ENCODE measurements around the gene ACKR3.

Gene ACKR3

GRCh38 chr2:236565212-236565611, 4.4 kb upstream of the ACKR3 start:
- TF ChIP-seq CTCF (IDR thresholded peaks at IDR 0.05; ENCODE audit: extremely low read depth, insufficient read depth, missing control alignments): no peak
- in situ Hi-C loops (cut with MboI; ENCODE audit: low pct_unique_long_range_greater_than_20kb, low sequenced_read_pairs, unreplicated experiment): no loop called here
- DNase-seq (ENCODE audit: low spot score): no peak

- DNase-seq (ENCODE audit: low spot score): no peak
- in situ Hi-C loops (cut with MboI; ENCODE audit: low pct_unique_long_range_greater_than_20kb, low sequenced_read_pairs, unreplicated experiment): no loop called here
- TF ChIP-seq CTCF (IDR thresholded peaks at IDR 0.05; ENCODE audit: extremely low read depth, insufficient read depth, missing control alignments): no peak
Measured at GRCh38 chr2:236565879-236566402, 3.7 kb upstream of the ACKR3 start.

GRCh38 chr2:236566596-236566995, 3.0 kb upstream of the ACKR3 start:
- TF ChIP-seq CTCF (IDR thresholded peaks at IDR 0.05; ENCODE audit: extremely low read depth, insufficient read depth, missing control alignments): no peak
- no peak for DNase-seq (ENCODE audit: low spot score)
- in situ Hi-C loops (cut with MboI; ENCODE audit: low pct_unique_long_range_greater_than_20kb, low sequenced_read_pairs, unreplicated experiment): no loop called here

GRCh38 chr2:236568068-236568921, 1.3 kb upstream of the ACKR3 start:
- in situ Hi-C loops (cut with MboI; ENCODE audit: low pct_unique_long_range_greater_than_20kb, low sequenced_read_pairs, unreplicated experiment): no loop called here
- TF ChIP-seq CTCF (IDR thresholded peaks at IDR 0.05; ENCODE audit: extremely low read depth, insufficient read depth, missing control alignments): peak; percentile 40
- peak; percentile 76 for DNase-seq (ENCODE audit: low spot score)

GRCh38 chr2:236568922-236569572, 578 bp upstream of the ACKR3 start:
- no peak for TF ChIP-seq CTCF (IDR thresholded peaks at IDR 0.05; ENCODE audit: extremely low read depth, insufficient read depth, missing control alignments)
- in situ Hi-C loops (cut with MboI; ENCODE audit: low pct_unique_long_range_greater_than_20kb, low sequenced_read_pairs, unreplicated experiment): no loop called here
- no peak for DNase-seq (ENCODE audit: low spot score)

- in situ Hi-C loops (cut with MboI; ENCODE audit: low pct_unique_long_range_greater_than_20kb, low sequenced_read_pairs, unreplicated experiment): no loop called here
- DNase-seq (ENCODE audit: low spot score): peak; percentile 60
- TF ChIP-seq CTCF (IDR thresholded peaks at IDR 0.05; ENCODE audit: extremely low read depth, insufficient read depth, missing control alignments): no peak
Measured at GRCh38 chr2:236570081-236570868, 650 bp downstream of the ACKR3 start.

All from GM13977 (cell line).